ENCODE data around the gene SMIM44.

SMIM44 gene

DNA sequence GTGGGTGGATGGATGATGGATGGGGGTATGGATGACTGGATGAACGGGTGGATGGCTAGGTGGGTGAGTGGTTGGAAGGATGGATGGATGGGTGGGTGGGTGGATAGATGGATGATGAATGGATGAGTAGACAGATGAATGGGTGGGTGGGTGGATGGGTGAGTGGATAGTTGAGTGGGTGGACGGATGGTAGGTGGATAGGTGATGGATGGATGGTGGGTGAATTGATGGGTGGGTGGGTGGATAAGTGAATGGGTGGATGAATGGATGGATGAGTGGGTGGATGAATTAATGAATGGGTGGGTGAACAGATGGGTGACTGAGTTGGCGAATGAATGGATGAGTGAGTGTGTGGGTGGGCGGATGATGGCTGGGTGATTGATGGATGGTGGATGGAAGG is 7.8 kb downstream of the SMIM44 start:
- no peak for DNase-seq

DNA sequence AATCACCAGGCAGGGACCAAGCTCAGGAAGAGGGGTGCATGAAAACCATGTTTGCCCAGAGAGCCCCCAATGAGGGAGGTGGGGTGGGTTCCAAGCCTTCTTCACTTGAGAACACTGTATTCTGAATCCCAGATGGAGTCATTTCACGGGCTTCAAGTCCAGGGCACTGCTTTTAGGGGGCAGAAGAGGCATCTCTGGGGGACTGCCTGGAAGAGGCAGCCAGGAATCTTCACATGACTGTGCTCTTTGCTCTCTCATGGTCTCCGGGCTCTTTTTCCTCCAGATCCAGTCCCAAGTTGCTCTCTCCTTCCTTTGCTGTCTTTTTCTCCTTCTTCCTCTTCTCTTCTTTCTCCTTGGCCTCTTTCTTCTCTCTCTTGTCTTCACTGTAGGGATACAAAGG is 8.6 kb downstream of the SMIM44 start:
- DNase-seq: no peak

DNA sequence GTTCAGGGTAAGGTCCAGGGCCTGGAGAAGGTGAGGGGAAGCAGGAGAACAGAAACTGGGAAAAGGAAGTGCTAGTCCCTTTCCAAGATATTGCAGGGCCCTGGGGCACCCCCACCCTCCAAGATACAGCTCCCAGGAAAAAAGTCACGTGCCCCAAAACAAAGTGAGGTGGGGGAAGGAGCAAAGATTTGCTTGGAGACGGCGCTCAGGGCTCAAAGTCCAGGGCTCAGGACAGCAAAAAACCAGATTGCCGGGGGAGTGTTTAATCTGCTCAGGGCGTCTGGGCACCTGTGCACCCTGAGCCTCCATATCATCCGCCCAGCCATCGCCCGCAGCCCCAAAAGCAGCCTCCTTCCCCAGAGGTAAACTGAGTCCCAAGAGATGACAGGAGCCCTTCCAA is 9.2 kb downstream of the SMIM44 start:
- DNase-seq: no peak

DNA sequence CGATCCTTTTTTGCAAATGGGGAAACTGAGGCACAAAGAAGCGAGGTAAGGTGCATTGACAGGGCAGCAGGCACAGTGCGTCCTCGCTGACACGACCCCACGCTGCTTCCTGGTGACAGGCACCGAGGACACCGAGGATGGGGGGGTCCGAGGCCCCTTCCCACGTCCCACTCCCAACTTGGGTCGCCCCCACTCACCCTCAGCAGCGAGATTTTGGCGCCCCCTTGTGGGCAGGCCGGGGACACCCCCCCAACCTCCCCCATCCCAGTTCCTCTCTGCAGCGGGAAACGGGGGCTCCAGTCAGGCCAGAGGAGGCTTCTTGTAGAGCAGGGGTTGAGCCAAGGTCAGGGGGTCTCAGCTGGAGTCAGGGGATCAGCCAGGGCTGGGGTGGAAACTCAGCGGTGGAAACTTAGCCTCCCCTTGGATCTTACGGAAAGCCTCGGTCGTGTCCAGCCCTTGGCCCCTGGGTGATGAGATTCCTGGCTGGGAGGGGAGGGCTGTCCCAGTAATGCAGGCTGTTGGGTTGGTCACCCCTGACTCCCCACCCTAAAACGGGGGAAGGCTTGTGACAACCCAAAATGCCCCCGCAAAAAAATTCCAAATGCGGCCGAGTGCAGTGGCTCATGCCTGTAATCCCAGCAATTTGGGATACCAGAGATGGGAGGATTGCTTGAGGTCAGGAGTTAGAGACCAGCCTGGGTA is 11.1 kb downstream of the SMIM44 start:
- peak; percentile 13 to 25 for DNase-seq

DNA sequence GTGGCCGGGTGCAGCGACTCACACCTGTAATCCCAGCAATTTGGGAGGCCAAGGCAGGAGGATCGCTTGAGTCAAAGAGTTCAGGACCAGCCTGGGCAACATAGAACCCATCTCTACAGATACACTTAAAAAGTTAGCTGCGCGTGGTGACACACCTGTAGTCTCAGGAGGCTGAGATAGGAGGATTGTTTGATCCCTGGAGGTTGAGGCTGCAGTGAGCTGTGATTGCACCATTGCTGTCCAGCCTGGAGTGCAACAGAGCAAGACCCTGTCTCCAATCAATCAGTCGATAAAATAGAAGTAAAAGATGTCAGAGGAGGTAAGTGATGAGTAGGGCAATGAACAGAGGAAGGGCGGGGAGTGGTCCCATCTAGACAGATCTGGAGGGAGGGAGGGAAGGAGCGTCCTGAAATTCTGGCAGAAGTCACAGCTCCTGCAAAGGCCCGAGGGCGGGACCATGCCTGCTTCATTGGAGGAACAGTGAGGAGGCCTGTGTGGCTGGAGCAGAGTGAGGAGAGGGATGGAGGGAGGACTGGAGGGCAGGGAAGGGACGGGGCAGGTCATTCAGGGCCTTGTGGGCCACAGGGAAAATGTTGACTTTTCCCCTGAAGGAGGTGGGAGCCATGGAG is 12.6 kb downstream of the SMIM44 start:
- DNase-seq: no peak

DNA sequence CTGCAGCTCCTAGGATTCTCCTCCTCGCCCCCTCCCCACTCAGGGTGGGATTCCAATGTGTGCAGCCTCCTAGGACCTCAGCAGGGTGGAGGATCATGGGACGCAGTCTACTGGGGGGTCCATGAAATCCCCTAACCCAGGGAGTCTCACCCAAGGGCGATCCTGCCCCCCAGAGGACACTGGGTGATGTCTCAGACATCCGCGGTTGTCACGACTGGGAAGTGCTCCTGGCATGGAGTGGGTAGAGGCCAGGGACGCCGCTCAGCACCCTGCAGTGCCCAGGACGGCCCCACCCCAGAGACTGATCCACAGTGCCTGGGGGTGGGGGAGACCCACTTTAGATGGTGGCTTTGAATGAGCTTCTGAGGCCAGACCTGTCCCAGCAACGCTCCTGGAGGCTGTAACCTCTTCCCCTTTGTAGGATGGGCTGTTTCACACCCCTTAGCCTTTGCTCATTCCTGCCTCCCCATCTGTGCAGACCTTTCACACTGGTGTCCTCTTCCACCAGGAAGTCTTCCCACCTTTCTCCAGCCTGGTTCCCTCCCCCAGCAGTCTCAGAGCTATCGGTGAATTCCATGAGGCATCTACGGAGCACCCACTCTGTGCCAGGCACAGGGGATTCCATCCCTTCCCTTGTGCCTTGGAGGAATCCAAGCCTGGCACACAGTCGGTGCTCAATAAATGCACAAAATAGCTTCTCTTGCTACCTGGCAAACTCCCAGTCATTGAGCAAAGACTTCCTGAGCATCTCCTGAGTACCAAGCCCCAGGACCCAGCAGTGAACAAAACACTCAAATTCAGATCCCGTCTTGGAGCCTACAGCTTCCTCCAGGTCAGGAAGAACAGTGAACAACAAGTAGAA is 13.4 kb downstream of the SMIM44 start:
- DNase-seq: no peak

DNA sequence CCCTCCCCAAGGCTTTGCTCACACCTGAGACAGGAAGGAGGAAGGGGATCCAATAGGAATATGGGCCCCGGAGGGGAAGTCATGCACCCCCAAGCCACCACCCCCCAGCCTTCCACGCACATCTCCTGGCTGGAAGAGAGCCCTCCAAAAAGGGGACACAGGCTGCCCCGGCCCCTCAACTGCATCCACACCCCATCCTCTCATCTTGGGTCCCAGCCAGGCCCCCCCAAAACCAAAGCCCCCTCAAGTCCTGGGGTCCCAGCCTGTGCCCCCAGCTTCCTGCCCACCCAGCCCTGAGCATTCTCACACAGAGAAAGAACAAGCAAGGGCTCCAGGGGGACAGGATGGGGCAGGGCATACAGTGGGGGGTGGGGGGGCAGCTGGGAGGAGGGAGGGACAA is 15.0 kb downstream of the SMIM44 start:
- no peak for DNase-seq

DNA sequence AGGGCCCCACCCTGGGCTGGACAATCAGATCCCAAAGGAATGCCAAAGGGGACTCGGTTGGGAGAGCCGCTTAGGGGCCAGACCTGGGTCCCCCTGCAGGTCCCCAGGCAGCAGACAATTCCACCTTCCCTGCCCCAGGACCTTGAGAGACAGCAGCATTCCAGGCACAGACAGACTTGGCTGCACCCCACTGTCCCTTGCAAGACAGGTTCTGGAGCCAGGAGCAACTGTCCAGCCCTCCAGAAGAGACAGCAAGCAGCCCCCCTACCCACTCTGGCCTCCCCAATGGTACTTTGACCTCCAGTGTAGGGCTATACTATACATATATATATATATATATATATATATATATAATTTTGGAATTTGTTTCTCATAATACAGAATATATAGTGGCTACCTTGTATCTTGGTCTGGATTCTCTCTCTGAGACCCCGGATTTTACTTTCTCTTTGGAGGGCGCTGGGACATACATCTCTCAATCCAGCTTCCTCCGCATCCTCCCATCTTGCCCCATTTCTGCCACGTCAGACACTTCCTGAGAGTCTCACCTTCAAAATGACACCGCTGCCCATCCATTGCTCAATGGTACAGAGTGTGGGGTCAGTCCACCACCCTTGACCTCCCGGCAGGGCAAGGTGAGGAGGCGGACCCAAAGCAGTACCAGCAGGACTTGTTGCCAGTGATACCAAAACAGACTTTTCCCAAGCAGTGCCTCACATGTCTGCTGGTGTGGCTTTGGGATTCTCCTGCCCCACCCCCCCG is 15.6 kb downstream of the SMIM44 start:
- no peak for DNase-seq

DNA sequence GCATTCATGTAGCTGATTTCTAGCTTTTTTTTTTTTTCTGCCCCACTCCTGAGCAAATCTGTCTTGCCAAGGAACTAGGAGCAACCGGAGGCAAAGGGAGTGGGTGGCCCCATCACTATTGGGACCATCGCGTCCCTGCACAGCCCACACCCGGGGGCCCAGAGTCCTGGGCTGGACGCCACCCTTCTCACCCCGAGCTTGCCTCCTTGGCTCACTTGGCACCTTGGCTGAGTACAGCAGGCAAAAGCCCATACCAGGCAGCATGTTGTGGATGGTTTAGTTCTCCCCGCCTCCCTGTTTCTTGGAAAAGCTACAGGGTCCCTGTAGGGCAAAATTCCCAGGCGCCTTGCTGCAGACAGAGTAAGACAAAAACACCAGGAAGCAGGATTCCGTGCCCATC is 16.6 kb downstream of the SMIM44 start:
- DNase-seq: no peak

DNA sequence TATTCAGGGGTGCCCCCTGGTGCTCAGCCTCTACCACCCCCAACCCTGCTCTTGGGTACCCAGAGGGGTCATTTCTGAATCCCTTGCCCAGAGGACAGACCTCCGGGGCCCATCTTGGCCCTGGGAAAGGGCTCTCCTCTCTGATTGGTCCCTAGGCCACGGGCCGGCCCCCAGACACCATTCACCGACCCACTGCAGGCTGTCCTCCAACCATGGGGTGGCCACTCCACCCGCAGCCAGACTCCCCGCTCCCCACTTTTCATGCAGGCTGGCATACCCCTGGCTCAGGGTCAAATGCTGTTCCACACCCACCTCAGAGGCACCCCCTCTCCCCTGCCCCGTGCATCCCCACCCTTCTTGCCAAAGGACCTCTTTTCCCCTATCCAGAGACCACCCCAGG is 17.7 kb downstream of the SMIM44 start:
- no peak for DNase-seq

DNA sequence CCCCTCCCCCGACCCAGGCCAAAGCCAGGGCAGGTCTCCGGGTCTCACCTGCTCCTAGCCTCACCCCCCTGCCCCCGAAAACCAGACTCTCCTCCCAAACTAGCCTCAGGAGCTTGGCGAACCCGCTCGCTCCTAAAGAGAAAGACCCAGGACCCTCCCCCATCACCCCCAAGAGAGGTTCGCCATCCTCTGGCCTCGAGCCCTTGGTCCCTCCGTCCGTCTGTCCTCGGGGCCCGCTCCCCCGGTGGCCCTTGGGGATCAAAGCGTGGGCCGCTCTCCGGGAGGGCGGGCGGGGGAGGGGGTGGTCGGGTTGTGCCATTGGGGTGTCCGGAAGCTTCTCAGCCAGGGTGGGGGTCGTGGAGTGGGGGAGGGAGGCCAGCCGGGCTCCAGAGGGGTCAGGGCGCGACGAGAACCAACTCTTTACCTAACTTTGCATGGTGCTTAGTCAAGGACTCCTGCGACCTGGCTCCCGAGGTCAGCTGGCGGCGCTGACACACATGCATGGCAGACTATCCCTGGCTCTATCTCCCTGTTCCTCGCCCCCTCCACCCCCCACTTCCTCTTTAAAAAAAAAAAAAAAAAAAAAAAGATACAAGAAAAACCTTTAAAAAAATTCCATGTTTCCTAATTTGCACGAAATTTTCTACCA is 18.5 kb downstream of the SMIM44 start:
- DNase-seq: no peak

DNA sequence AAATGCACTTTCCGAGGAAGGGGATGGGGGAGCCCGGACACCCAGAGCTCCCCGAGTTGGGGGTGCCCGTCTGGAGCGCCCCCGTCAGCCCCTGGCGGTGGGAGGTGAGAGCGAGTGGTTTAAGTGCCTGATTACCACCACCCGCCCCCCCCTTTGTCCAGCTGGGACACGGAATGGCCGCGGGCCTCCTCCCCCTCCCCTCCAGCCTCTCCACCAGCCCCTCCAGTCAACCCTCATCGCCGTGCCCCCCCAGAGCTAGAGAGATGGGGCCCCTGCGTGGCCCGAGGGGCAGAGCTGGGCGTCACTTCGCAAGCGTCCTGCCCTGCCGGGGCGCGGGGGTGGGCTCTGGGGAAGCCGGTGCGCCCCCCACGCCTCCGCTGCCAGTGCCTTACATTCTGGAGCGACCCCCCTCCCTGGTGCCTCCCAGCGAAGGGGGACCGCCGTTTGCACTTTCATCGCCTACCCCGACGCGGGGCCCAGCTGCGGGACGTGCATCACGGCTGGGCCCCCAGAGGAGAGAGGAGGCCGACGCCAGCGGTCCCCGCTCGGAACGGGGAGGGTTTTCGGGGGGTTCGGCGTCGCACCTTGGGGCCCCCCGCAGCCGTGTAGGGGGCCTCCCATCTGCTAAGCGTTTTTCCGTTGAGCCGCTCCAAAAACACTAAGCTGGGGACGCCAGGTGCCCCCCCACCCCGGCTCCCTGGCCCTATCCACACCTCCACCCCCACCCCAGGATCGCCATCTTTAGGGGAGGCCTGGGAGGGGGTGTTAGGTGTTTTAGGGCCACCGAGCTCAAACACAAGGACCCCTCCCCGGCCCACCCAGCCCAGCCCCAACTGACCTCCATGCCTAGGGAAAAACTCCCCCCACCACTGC is 19.3 kb downstream of the SMIM44 start:
- DNase-seq: no peak

DNA sequence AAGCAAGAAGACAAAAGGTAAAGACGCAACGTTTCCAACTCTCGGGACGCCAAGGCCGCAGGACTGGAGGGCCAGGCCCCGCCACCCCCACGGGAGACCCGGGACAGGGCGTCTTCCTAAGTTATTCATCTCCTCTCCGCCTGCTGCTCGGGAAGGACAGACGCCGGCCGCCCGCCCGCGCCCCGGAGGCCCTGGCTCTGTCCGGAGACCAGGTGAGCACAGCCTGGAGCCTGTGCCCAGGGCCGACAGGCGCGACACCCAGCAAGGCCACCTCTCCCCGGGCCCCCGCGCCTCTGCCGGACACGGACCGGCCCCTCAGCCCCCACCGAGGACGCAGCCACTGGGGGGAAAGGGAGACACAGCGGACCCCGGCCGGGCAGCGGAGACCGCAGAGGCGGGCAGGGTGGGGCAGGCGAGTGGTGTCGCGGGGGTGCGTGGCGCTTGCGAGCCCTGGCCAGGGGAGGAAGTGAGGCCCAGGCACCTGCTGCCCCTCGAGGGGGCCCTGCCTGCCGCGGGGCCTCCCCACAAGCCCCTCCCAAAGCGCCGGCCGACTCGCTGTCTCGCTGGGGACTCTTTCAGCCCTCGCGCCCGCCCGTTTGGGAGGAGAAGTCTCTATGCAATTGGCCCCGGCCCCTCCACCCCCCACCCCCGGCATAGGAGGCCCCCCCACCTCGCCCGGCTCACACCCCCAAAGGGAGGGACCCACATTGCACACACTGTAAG is 20.1 kb downstream of the SMIM44 start:
- DNase-seq: no peak

DNA sequence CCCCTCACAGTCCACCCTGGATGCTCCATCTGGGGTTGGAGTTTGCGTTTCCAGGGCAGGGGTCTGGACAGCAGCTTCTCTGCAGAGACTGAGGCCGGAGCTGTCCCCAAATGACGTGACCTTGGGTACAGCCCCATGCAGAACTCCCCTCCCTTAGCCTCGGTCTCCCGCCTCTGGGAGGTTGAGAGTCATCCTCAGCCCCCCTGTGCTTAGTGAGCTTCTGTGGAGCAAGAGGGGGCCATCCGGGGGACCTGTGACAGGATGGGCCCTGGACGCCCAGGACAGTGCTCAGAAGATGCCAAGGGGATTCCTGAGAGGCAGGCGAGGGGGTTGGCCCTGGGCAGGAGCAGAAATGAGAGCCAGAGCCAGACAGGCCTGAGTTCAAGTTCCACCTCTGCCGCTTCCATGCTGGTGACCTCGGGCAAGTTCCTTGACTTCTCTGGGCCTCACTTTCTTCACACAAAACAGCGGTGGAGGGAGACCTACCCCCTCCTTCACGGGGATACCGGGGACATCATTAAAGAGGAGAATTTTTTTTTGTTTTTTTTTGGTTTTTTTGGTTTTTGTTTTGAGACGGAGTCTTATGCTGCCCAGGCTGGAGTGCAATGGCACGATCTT is 23.2 kb downstream of the SMIM44 start:
- DNase-seq: no peak

DNA sequence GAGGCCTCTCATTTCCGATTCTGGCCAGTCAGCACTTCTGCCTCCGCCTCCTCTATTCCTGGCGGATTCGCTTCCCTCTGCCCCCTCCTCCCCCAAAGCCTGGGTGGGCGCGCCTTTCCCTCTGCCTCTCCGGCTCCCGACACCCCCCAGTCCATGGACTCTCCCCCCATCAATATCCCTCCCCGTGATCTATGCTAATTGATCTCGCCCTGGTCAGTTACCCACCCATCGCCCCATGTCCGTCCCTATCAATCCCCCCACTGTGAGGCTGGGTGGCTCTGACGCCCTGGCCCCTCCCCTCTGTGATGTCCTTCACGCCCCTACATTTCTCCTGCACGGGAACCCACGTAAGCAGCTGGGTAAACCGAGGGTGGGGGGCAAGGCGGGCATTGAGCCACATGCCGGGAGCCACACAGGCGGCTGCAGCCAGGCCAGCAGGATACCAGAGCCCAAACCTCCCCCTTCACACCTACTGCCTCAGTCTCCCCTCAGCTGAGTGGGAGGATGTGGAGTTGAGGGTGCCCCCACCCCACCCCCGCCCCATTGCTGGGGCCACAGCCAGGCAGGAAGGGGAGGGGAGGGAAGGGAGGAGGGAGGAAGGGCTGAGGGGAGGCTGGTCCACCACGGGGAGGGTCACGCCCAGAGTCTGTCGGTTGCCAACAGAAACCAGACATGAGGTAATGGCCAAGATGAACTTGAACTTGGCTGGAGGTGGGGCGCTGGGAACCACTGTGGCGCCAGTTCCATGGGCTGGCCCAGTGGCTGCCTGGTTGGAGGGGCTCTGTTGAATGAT is 24.0 kb downstream of the SMIM44 start:
- DNase-seq: peak in 1 of 2 donors; percentile 6

DNA sequence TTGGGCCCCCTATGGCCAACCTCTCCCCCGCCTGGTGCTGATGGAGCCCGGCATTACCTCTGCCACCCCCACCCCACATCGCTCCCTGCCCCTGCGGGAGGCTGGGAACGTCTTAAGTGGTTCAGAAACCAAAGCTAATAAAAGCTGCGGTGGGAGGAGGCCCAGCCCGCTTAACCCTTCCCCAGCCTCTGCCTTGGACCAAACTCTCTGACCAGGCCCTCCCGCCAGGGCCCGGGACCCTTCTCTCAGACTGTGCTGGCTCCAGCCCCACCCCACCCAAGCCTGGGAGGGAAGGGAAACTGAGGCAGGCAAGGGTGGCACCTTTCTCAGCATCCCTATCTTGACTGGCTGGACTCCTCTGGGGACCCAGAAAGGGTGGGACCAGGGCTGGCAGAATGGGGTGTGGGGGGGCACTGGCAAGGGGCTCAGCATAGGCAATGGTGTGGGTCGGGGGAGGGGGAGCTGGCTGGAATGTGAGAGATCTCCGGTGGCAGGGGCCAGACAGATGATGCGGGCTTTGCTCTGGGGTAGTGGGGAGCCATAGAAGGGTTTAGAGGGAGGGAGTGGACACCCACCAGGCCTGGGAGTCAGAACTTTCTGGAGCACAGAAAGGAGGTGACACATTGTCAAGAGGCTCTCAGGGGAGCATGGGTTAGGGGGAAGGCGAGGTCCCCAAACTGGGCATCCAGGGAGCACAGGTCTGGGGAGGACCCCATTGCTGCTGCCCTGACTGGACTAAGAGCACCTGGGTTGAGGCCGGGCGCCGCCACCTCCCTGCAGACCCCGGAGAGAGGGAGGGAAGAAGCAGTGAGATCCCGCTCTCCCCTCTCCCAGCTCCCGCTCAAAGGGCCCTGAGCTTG is 24.8 kb downstream of the SMIM44 start:
- no peak for DNase-seq

DNA sequence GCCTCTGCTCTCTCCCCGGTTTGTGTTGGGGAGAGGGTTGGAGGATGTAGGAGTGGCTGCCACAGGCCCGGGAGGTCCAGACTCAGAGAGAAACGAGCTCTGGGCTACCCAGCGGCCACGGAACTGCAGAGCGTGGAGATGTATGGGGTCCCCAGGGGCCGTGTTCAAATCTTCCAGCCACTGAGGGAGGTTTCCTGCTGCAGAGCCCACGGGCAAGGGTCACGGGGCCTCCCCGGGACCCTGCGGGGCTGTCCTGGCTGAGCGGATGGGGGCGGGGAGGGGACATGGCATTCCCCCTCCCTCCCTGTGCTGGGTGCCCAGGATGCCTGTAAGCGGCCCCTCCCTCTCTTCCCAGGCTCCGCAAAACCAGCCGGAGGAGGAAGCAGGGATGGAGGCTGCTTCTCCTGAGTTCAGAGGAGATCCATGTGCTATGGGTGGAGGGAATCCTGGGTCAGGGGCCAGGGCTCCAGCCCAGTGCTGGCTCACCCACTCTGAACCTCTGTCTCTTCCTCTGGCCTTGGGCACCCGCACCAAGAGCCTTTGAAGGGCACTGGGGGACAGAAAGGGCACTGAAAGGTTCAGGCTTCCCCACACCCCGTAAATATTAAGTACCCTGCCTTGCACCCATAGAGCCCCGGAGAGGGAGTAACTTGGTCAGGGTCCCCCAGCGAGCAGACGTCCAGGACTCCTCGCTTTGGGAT is 25.6 kb downstream of the SMIM44 start:
- DNase-seq: no peak

Data from CD4-positive, alpha-beta T cell treated with Interleukin-1 beta for 1 hour (primary cell).